Activated CD8-positive, alpha-beta T cell treated with anti-CD3 and anti-CD28 coated beads for 36 hours (primary cell): ENCODE results near the gene SRP54. TPM values are rescaled to one million over a fixed set of nuclear protein-coding genes. Genes with fewer than 3 reads are reported as not detected.

Experiments
- ATAC-seq: fragments of 200-7000 bp; cut with Tn5 transposase; one replicate; pipeline ENCODE4 v1.10.0; 2021; ENCODE audit warnings: mild to moderate bottlenecking, moderate library complexity
- CTCF ChIA-PET: fragments of 350-600 bp; sonication (Branson Sonifier 250); formaldehyde crosslinking; loops from one replicate; lab custom pipeline; 2021; ENCODE audit warnings: antibody characterized with exemption; lab: Charles Lee
- POLR2A ChIA-PET: fragments of 350-600 bp; sonication (Branson Sonifier 250); formaldehyde crosslinking; loops from one replicate; lab custom pipeline; 2021; ENCODE audit warnings: antibody characterized with exemption; lab: Charles Lee
- DNase-seq: peaks from one replicate; pipeline ENCODE4 v3.0.0-alpha.2; 2020
- H3K27ac Mint-ChIP-seq: one replicate; pipeline ENCODE4 v1.8.0; 2021; ENCODE audit warnings: mild to moderate bottlenecking, mixed read lengths
- H3K27me3 Mint-ChIP-seq: one replicate; pipeline ENCODE4 v1.8.0; 2021; ENCODE audit warnings: mixed read lengths
- H3K36me3 Mint-ChIP-seq: one replicate; pipeline ENCODE4 v1.8.0; 2021; ENCODE audit warnings: low read depth, mixed read lengths
- H3K4me1 Mint-ChIP-seq: one replicate; pipeline ENCODE4 v1.8.0; 2021; ENCODE audit warnings: low read depth, mixed read lengths
- H3K4me3 Mint-ChIP-seq: one replicate; pipeline ENCODE4 v1.8.0; 2021; ENCODE audit warnings: mild to moderate bottlenecking, moderate library complexity, mixed read lengths
- H3K9me3 Mint-ChIP-seq: one replicate; pipeline ENCODE4 v1.8.0; 2021; ENCODE audit warnings: mixed read lengths
- CTCF ChIP-seq: fragments of 200-600 bp; IDR thresholded peaks from one replicate; pipeline ENCODE4 v1.8.0; 2022; ENCODE audit warnings: antibody characterized with exemption, mild to moderate bottlenecking
- intact Hi-C: fragments of 100-400 bp; cut with micrococcal nuclease; formaldehyde crosslinking; loops from one replicate; pipeline ENCODE4 v1.10.0; 2022
- total RNA-seq, 2 experiments: library from RNA; stranded (reverse); gene quantifications; one replicate each; pipeline ENCODE4 v1.2.3, GENCODE V29; 2021

Gene SRP54
- total RNA-seq, 2 experiments from 2014 or later: 79.6 to 79.8 TPM

DNA sequence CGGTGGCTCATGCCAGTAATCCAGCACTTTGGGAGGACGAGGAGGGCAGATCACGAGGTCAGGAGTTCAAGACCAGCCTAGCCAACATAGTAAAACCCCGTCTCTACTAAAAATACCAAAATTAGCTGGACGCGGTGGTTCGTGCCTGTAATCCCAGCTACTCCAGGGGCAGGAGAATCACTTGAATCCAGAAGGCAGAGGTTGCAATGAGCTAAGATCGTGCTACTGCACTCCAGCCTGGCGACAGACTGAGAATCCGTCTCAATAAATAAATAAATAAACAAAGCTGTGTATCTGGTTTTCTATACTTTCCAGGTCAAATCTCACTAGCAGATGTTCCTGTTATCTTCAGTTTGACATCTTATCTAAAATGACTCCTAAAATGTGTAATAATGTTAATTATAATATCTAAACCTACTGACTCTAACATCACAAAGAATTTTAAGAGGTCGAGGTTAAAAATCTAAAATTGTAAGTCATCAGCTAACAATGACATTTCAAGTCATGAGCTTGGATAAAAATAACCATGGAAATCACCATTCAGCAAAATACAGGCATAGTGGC, 2.4 kb upstream of the SRP54 start:
- no peak overlapping the region for H3K4me3 Mint-ChIP-seq
- no peaks in the 10 kb centered on the region for H3K27me3 Mint-ChIP-seq
- intact Hi-C loops: loop anchor here (5.0 kb wide), 3 partner anchors 48 to 437 kb away; partner anchors contain the start of gene FAM177A1
- POLR2A ChIA-PET: interaction anchor here (1.1 to 6.9 kb wide), 8 partner anchors 11 to 436 kb away, joined by 3 to 73 read pairs (median 10); partner anchors contain the start of genes BAZ1A and FAM177A1
- CTCF ChIA-PET: interaction anchor here (0.7 to 4.0 kb wide), 11 partner anchors 9 to 160 kb away, joined by 3 to 18 read pairs (median 5); partner anchors contain the start of genes BAZ1A and FAM177A1
- no peak for ATAC-seq
- DNase-seq: no peak
- no peak for TF ChIP-seq CTCF
- H3K36me3 Mint-ChIP-seq: peaks cover 25% of the 10 kb centered on the region
- H3K27ac Mint-ChIP-seq: no peak overlapping the region
- H3K4me1 Mint-ChIP-seq: peaks cover 15% of the 10 kb centered on the region
- no peaks in the 10 kb centered on the region for H3K9me3 Mint-ChIP-seq

DNA sequence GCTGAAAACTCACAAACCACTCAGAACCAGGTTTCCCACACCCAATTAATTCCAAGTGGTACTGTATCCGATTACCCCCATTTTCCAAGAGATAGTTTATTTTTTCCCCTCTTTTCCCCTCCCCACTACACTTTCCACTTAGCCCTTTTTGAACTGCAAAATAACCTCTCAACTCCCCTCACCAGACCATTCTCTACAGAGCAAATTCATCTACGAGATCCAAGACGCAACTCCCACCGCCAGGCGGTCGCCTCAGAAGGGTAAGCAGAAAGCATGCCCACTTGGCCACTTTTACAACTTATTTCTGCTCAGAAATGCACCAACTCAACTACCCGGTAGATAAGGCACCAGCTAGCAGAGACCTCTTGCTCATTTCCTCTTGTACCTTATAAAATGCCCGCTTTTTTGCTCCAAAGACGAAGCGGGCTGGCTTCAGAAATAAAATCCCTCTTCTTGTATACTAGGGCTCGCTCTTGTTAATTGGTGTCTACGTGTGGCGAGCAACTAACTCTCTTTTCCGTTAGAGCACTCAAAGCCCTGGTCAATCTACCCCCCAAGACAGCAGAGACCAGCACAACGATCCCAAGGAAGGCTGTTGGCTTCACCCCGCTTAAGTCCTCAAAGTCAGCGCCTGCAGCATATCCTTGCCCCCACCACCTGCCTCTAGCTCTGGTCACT, 910 bp upstream of the SRP54 start:
- DNase-seq (peak; percentile 64), ATAC-seq (peak; percentile 5)
- Mint-ChIP-seq H3K27ac (no peak overlapping the region), H3K27me3 (no peaks in the 10 kb centered on the region), H3K9me3 (no peaks in the 10 kb centered on the region), H3K36me3 (peaks cover 22% of the 10 kb centered on the region), H3K4me3 (no peak overlapping the region), H3K4me1 (peaks cover 5% of the 10 kb centered on the region)
- ChIA-PET CTCF (interaction anchor here (1.2 to 4.0 kb wide), 7 partner anchors 10 to 158 kb away, joined by 3 to 18 read pairs (median 9); partner anchors contain the start of genes BAZ1A and FAM177A1), POLR2A (interaction anchor here (0.6 to 6.9 kb wide), 23 partner anchors 8 to 435 kb away, joined by 3 to 73 read pairs (median 4); partner anchors contain the start of genes BAZ1A, FAM177A1 and NFKBIA)
- peak; percentile 31 for TF ChIP-seq CTCF
- intact Hi-C loops: loop anchor here (1.0 to 5.0 kb wide), 5 partner anchors 50 to 435 kb away; partner anchors contain the start of genes FAM177A1 and PRORP

- Mint-ChIP-seq H3K27ac (no peak overlapping the region), H3K9me3 (no peaks in the 10 kb centered on the region), H3K27me3 (no peaks in the 10 kb centered on the region), H3K4me3 (no peak overlapping the region), H3K4me1 (peaks cover 11% of the 10 kb centered on the region), H3K36me3 (peaks cover 22% of the 10 kb centered on the region)
- ATAC-seq (peak; percentile 8), DNase-seq (no peak)
- POLR2A ChIA-PET: interaction anchor here (0.6 to 6.9 kb wide), 18 partner anchors 10 to 434 kb away, joined by 3 to 73 read pairs (median 4); partner anchors contain the start of genes BAZ1A and FAM177A1
- intact Hi-C loops: loop anchor here (2.0 to 5.0 kb wide), 4 partner anchors 51 to 434 kb away; partner anchors contain the start of genes FAM177A1 and PRORP
- TF ChIP-seq CTCF: no peak
- CTCF ChIA-PET: interaction anchor here (0.7 to 4.0 kb wide), 5 partner anchors 12 to 147 kb away, joined by 3 to 18 read pairs (median 3); no protein-coding TSS in a partner anchor
These were observed 462 bp downstream of the SRP54 start for GRCh38 chr14:34983148-34983760.

- H3K36me3 Mint-ChIP-seq: peaks cover 22% of the 10 kb centered on the region
- H3K27ac Mint-ChIP-seq: no peak overlapping the region
- intact Hi-C loops: loop anchor here (2.0 to 5.0 kb wide), 4 partner anchors 51 to 434 kb away; partner anchors contain the start of genes FAM177A1 and PRORP
- POLR2A ChIA-PET: interaction anchor here (0.6 to 6.9 kb wide), 7 partner anchors 9 to 318 kb away, joined by 3 to 73 read pairs (median 5); partner anchors contain the start of genes BAZ1A and FAM177A1
- no peak for DNase-seq
- H3K4me1 Mint-ChIP-seq: peaks cover 14% of the 10 kb centered on the region
- no peak for TF ChIP-seq CTCF
- CTCF ChIA-PET: interaction anchor here (1.4 to 4.0 kb wide), 3 partner anchors 13 to 148 kb away, joined by 3 to 16 read pairs (median 3); no protein-coding TSS in a partner anchor
- H3K27me3 Mint-ChIP-seq: no peaks in the 10 kb centered on the region
- no peak overlapping the region for H3K4me3 Mint-ChIP-seq
- ATAC-seq: no peak
- H3K9me3 Mint-ChIP-seq: no peaks in the 10 kb centered on the region
These were observed 994 bp downstream of the SRP54 start for GRCh38 chr14:34983786-34984185.
